AG08395 (cell line): ENCODE measurements around the gene INKA1.
"Not testable (repeated sequence)": the region's sequence is repeated elsewhere in the genome, so short reads cannot be mapped to it uniquely, and the experiment has no call there.

ENCODE experiments used
- DNase-seq: peaks from one replicate; pipeline ENCODE4 v3.0.0; 2012; ENCODE audit warnings: mixed read lengths, low spot score

The INKA1 gene

DNA sequence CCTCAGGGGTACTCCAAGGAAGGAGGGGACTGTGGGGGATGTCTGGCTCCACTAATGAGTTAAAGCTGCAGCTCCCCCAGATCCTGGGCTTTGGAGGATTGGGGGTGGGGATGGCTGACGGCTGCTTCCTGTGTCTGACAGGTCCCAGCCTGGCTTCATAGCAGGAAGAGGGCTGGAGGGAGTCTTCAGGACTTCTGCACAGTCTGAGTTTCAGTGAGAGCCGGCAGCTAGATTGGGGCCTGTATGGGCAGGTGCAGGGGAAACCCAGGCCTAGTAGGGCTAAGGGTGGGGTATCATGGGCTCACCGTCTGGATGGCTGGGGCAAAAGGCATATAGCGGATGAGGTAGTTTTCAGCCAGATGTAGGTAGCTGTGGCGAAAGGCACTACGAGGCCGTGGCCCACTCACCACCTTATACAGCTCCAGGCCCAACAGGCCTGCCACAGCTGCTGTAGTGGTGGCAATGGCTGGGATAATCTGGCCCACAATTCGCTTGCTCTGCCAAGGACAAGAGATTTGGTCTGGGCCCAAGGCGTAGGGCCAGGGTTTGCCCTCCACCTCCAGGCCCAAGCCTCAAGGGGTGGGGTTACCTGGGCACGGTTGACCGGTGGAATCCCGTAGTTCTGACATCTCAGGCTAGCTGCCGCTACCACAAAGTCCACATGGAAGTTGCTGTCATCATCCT, 4.5 kb downstream of the INKA1 start:
- DNase-seq, result no peak

GRCh38 chr3:49812916-49813496, 9.9 kb downstream of the INKA1 start:
- DNase-seq, result peak; percentile 12

DNA sequence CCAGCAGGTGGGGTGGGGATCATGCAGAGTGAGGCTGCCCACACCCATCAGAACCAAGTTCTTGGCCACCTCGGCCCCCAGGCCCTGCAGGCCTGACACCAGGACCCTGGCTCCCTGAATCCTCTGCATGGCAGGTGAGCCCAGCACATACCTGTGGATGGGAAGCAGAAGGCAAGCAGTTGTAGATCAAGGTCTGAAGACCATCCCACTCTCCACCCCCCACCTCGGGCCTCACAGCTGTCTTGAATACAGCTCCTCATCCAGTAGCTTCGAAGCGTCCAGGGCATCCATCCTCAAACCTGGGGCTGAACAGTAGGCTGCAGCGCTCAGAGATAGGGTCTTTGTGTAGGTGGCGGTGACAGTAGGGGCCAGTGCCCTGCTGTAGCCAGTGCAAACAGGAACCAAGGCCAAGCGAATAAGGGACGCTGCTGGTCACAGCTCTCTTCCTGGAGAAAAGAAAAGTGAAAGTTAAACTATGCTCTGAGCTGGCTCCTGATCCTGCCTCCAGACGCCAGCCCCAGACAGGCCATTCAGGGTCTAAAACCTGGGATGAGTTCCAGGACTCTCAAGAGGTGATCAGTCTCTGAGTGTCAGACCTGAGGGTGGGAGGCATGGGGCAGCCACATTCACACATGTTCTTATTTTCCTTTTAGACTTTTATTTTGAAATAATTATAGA, 10.6 kb downstream of the INKA1 start, which contains the start of gene UBA7:
TSS of gene UBA7 (minus strand) at position 457 of the 678 bp plus-strand sequence. CDS start at position 291, 166 bp downstream.
- peak; percentile 85 for DNase-seq

DNA sequence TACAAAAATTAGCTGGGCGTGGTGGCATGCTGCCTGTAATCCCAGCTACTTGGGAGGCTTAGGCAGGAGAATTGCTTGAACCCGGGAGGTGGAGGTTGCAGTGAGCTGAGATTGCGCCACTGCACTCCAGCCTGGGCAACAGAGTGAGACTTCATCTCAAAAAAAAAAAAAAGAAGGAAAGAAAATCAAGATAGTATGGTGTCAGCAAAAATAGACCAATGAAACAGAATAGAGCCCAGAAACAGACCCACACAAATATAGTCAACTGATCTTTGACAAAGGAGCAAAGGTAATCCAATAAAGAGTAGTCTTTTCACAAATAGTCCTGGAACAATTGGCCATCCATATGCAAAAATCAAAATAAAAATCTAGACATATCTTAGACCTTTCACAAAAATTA, 20.1 kb downstream of the INKA1 start:
- DNase-seq, result not testable (repeated sequence)

DNA sequence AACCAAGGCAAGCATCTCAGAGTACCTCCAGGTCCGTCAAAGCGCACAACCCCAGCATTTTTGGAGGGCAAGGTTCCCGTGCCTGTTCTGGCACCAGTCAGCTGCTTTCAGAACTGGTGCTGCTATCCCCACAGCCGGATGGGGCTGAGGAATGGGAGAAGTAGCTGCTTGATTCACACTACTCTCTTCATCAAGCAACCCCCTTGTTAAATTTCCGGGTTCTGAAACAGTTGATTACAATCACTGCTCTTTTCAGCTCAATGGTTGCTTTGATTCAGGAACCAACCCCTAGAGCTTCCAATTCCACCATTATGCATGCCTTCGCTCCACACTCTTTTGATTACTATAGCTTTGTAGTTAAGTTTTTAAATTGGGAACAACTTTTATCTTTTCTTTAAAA, 23.0 kb downstream of the INKA1 start:
- no peak for DNase-seq

DNA sequence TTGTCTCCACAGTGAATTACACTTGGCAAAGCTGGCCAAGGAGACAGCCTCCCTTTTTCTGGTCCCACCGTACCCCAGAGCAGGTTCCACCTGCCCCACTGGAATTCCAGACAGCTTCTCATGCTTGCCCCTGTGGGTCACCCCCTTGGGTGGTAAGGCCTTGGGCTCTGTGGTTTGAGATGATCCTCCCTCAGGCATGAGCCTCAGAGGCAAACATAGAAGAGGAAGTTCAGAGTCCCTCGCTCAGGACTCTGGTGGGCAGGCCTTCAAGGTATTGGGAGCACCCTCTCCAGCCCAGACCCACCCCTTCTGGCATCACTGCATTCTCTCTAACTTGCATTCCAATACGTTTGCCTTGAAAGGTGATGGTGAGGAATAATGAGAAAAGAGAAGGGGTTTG, 28.3 kb downstream of the INKA1 start:
- DNase-seq, result no peak

DNA sequence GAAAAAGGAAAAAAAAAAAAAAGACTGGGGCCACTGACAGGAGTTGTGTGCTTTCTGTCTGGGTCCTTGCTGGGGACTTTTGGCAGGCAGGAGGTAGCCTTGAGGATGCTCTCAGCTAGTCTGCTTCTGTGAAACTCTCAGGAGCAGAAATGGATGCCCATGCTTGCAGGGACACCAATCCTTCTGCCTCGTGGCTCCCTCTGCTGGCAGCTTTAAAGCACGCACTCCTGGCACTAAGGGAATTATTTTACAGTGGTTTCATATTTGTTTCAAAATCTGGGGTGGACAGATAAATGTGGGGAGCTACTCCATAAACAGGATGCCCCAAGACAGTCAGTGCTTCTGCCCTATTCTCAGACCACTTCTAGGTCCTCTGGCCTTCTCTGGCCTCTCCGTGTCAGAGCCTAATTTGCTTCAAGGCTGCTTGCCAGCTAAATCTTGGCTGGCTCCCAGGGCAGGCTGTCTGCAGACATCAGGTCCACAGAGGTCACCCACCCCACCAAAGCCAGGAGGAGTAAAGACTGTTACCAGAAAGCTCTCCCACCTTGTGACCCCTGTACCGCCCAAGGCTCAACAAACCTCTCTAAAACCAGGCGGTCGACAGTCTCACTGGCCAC, 36.2 kb downstream of the INKA1 start:
- DNase-seq, result peak; percentile 84

DNA sequence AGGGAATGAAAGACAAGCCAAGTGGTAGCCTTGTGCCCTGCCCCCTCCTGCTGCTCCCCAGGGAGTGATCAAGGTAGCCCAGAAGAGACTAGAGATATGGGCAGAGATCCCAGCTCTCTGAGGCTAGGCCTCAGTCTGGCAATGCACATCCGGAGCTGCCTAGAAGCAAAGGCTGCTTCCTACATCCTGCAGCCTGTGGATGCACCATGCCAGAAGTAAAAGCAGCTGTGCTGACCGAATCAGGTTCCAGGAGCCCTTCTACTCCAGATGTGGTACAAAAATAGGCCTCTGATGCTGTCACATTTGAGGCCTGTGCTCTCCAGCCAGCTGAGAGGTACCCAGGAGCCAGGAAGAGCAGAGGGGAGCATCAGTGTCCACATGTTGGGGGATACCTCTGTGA, 37.3 kb downstream of the INKA1 start:
- DNase-seq, result peak; percentile 38

GRCh38 chr3:49841126-49841696, 38.1 kb downstream of the INKA1 start:
- no peak for DNase-seq

DNA sequence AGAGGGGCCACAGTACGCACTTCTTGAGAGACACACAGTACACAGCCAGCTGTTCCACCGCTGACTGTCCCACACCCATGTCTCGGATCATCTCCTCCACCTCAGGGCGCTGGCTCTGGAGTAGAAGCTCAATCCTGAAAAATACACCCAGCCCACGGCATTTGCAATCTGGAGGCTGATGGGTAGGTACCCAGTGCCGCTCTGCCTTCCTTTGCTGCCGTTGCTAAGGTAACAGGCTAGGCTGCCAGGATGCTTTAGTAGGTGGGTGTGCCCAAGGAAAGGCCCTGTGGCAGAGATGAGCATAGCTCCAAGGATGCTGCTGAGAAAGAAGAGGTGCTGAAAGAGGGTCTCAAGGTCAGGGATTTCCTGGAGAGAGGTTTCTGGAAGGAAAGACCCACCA, 38.7 kb downstream of the INKA1 start:
- no peak for DNase-seq

DNA sequence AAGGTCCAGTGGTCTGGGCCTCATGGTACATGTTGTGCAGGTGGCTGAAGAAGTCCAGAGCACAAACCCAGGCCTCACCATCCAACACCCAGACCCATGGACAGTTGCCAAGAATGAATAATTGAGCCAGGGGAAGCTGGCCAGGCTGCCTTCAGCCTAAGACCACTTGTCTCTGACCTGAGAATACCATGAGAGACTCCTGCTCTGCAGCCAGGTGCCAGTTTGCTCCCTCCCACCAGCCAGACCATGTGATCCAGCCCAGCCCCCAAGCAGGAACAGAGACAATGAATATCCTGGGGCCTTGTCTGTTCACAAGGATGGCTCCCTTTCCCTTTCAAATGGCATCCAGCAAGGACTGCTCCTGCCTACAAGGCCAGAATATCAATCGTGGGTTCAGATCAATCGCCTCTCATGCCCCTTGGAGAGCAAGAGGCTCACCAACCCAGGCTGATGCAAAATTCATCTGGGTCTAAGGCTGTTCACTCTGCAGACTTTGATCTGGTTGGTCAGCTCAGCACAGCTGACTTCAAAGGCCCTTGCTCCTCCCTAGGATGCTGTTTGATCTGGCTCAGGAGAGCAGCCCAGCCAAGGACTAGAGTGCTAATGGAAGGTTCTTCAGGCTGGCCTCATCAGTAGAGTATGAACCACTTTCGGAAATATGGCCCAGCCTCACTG, 39.9 kb downstream of the INKA1 start:
- DNase-seq, result no peak

- DNase-seq, result no peak
Observed at GRCh38 chr3:49844464-49845183, 41.6 kb downstream of the INKA1 start.

DNA sequence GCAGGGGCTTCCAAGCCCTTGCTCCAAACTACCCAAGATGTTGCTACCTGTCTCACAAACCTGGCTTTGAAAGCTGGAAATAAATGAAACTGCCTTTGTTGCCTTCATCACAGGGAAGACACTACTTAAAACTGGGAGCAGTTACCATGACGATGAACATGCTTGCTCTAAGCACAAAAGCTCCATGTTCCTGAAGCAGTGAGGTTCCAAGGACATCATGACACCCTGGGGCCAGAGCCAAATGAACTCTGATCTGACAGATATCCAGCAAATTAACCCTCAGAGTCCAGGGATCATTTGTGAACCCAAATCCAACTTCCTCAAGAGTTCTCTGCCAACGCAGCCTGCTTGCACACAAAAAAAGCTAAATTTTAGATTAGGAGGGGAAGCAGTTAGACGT, 42.6 kb downstream of the INKA1 start:
- DNase-seq, result no peak
